H9 (cell line): Measurements from ENCODE around the gene AAMP. TPM values are rescaled to one million over a fixed set of nuclear protein-coding genes. Genes with fewer than 3 reads are reported as not detected.

ENCODE experiments used
- DNase-seq: peaks from one replicate; pipeline ENCODE4 v3.0.0-alpha.2; 2017
- H2AFZ ChIP-seq: one replicate; pipeline ENCODE4 v1.6.1; 2013; ENCODE audit warnings: mild to moderate bottlenecking, low read length, control low read depth, moderate library complexity
- H2AK5ac ChIP-seq: 2 replicates; pipeline ENCODE4 v1.6.1; 2013; ENCODE audit warnings: low read length, control low read depth, mixed read lengths; ENCODE audit not compliant: insufficient read length
- H2BK120ac ChIP-seq: one replicate; pipeline ENCODE4 v1.6.1; 2013; ENCODE audit warnings: low read depth, mild to moderate bottlenecking, low read length, control low read depth, inconsistent platforms; ENCODE audit not compliant: poor library complexity, severe bottlenecking
- H2BK12ac ChIP-seq: 2 replicates; pipeline ENCODE4 v1.6.1; 2013; ENCODE audit warnings: low read length, control low read depth, mixed read lengths, low read depth; ENCODE audit not compliant: insufficient read length
- H2BK15ac ChIP-seq: 2 replicates; pipeline ENCODE4 v1.6.1; 2013; ENCODE audit warnings: low read depth, low read length, control low read depth
- H2BK20ac ChIP-seq: one replicate; pipeline ENCODE4 v1.6.1; 2013; ENCODE audit warnings: low read depth, mild to moderate bottlenecking, low read length, control low read depth, inconsistent platforms; ENCODE audit not compliant: poor library complexity, severe bottlenecking
- H2BK5ac ChIP-seq: 2 replicates; pipeline ENCODE4 v1.6.1; 2013; ENCODE audit warnings: low read length, control low read depth, mixed read lengths; ENCODE audit not compliant: insufficient read length
- H3K14ac ChIP-seq: 2 replicates; pipeline ENCODE4 v1.6.1; 2013; ENCODE audit warnings: low read length, control low read depth; ENCODE audit not compliant: insufficient read depth
- H3K18ac ChIP-seq: 2 replicates; pipeline ENCODE4 v1.6.1; 2013; ENCODE audit warnings: low read depth, mild to moderate bottlenecking, mixed read lengths, low read length, control low read depth; ENCODE audit not compliant: insufficient read length
- H3K23ac ChIP-seq: 2 replicates; pipeline ENCODE4 v1.6.1; 2013; ENCODE audit warnings: low read length, control low read depth, mixed read lengths, low read depth; ENCODE audit not compliant: insufficient read length
- H3K23me2 ChIP-seq: 2 replicates; pipeline ENCODE4 v1.6.1; 2013; ENCODE audit warnings: low read depth, mild to moderate bottlenecking, mixed read lengths, low read length, control low read depth; ENCODE audit not compliant: insufficient read length, poor library complexity, severe bottlenecking
- H3K27ac ChIP-seq: 2 replicates; pipeline ENCODE4 v1.5.1; 2013; ENCODE audit warnings: low read length, control low read depth, mixed read lengths, low read depth; ENCODE audit not compliant: insufficient read length
- H3K27me3 ChIP-seq: 2 replicates; pipeline ENCODE4 v1.6.1; 2013; ENCODE audit warnings: low read length, control low read depth, inconsistent platforms; ENCODE audit not compliant: insufficient read depth
- H3K4ac ChIP-seq: 2 replicates; pipeline ENCODE4 v1.6.1; 2013; ENCODE audit warnings: low read depth, mild to moderate bottlenecking, control low read depth, inconsistent platforms, low read length, moderate library complexity
- H3K4me1 ChIP-seq: 2 replicates; pipeline ENCODE4 v1.6.1; 2013; ENCODE audit warnings: low read length, control low read depth, inconsistent platforms; ENCODE audit not compliant: insufficient read depth
- H3K4me2 ChIP-seq: 2 replicates; pipeline ENCODE4 v1.6.1; 2013; ENCODE audit warnings: low read length, control low read depth, mixed read lengths; ENCODE audit not compliant: insufficient read length, insufficient read depth
- H3K56ac ChIP-seq: 2 replicates; pipeline ENCODE4 v1.6.1; 2013; ENCODE audit warnings: low read depth, mild to moderate bottlenecking, mixed read lengths, low read length, control low read depth; ENCODE audit not compliant: insufficient read length
- H3K79me1 ChIP-seq: 2 replicates; pipeline ENCODE4 v1.6.1; 2013; ENCODE audit warnings: low read depth, mild to moderate bottlenecking, moderate library complexity, low read length, control low read depth, inconsistent platforms; ENCODE audit not compliant: insufficient read depth, poor library complexity, severe bottlenecking
- H3K79me2 ChIP-seq: 2 replicates; pipeline ENCODE4 v1.6.1; 2013; ENCODE audit warnings: low read length, control low read depth, inconsistent platforms; ENCODE audit not compliant: insufficient read depth
- H3K9ac ChIP-seq: 2 replicates; pipeline ENCODE4 v1.6.1; 2013; ENCODE audit warnings: low read length, control low read depth, mixed read lengths; ENCODE audit not compliant: insufficient read length; ENCODE audit errors: extremely low read depth
- H3K9me3 ChIP-seq: one replicate; pipeline ENCODE4 v1.6.1; 2013; ENCODE audit warnings: low read depth, low read length, inconsistent platforms; ENCODE audit not compliant: control insufficient read depth
- H3T11ph ChIP-seq: one replicate; pipeline ENCODE4 v1.6.1; 2013; ENCODE audit warnings: mild to moderate bottlenecking, low read length, control low read depth, inconsistent platforms
- H4K20me1 ChIP-seq: one replicate; pipeline ENCODE4 v1.6.1; 2013; ENCODE audit not compliant: control insufficient read depth, insufficient read length, insufficient read depth
- H4K5ac ChIP-seq: 2 replicates; pipeline ENCODE4 v1.6.1; 2013; ENCODE audit warnings: low read depth, mild to moderate bottlenecking, mixed read lengths, low read length, control low read depth; ENCODE audit not compliant: insufficient read length
- H4K8ac ChIP-seq: replicated peaks from 2 replicates; pipeline ENCODE4 v1.6.1; 2013; ENCODE audit warnings: low read length, control low read depth, mixed read lengths, low read depth; ENCODE audit not compliant: insufficient read length
- H4K91ac ChIP-seq: 2 replicates; pipeline ENCODE4 v1.6.1; 2013; ENCODE audit warnings: low read depth, mild to moderate bottlenecking, moderate library complexity, mixed read lengths, low read length, control low read depth; ENCODE audit not compliant: insufficient read length
- H3K27ac Mint-ChIP-seq, 3 experiments: 2 replicates in 2 of 3; 3 replicates in 1 of 3; pipeline ENCODE4 v1.8.0; 2020 to 2021; ENCODE audit warnings: mixed read lengths in 3 of 3, mild to moderate bottlenecking in 1 of 3, moderate library complexity in 1 of 3
- H3K27me3 Mint-ChIP-seq: 2 replicates; pipeline ENCODE4 v1.8.0; 2021; ENCODE audit warnings: low read depth, mild to moderate bottlenecking, moderate library complexity, mixed read lengths
- H3K36me3 Mint-ChIP-seq, 3 experiments: 2 replicates in 2 of 3; 3 replicates in 1 of 3; pipeline ENCODE4 v1.8.0; 2020 to 2021; ENCODE audit warnings: low read depth in 3 of 3, mixed read lengths in 3 of 3; ENCODE audit not compliant: insufficient read depth in 1 of 3
- H3K4me1 Mint-ChIP-seq, 2 experiments: 2 replicates each; pipeline ENCODE4 v1.8.0; 2020; ENCODE audit warnings: mixed read lengths in 2 of 2
- H3K4me3 Mint-ChIP-seq, 2 experiments: 2 replicates in 1 of 2; 3 replicates in 1 of 2; pipeline ENCODE4 v1.8.0; 2020 to 2021; ENCODE audit warnings: mild to moderate bottlenecking in 2 of 2, mixed read lengths in 2 of 2, moderate library complexity in 1 of 2
- H3K9me3 Mint-ChIP-seq, 2 experiments: 2 replicates in 1 of 2; 3 replicates in 1 of 2; pipeline ENCODE4 v1.8.0; 2020; ENCODE audit warnings: mild to moderate bottlenecking in 2 of 2, mixed read lengths in 2 of 2, moderate library complexity in 1 of 2
- WGBS: extraction: QIAGEN DNeasy Blood & Tissue Kit; methylation state at CpG from one replicate; pipeline ENCODE4 v1.1.7; 2013; ENCODE audit warnings: missing lambda C conversion rate, low lambda C conversion rate, mixed read lengths; ENCODE audit not compliant: insufficient read length; ENCODE audit errors: extremely low coverage; 5-methylcytosine and 5-hydroxymethylcytosine counted together
- total RNA-seq: library from RNA; stranded (reverse); gene quantifications from 2 replicates; pipeline ENCODE4 v1.2.1, GENCODE V29; 2021
- TF ChIP-seq, protein P1 (sequence below): fragments of 200-600 bp; sonication (generic); conservative IDR thresholded peaks from 3 replicates; pipeline ENCODE4 v1.8.0; 2021; ENCODE audit warnings: antibody characterized with exemption, mild to moderate bottlenecking

The AAMP gene
- total RNA-seq, 1 experiment from 2014 or later = 103 TPM

DNA sequence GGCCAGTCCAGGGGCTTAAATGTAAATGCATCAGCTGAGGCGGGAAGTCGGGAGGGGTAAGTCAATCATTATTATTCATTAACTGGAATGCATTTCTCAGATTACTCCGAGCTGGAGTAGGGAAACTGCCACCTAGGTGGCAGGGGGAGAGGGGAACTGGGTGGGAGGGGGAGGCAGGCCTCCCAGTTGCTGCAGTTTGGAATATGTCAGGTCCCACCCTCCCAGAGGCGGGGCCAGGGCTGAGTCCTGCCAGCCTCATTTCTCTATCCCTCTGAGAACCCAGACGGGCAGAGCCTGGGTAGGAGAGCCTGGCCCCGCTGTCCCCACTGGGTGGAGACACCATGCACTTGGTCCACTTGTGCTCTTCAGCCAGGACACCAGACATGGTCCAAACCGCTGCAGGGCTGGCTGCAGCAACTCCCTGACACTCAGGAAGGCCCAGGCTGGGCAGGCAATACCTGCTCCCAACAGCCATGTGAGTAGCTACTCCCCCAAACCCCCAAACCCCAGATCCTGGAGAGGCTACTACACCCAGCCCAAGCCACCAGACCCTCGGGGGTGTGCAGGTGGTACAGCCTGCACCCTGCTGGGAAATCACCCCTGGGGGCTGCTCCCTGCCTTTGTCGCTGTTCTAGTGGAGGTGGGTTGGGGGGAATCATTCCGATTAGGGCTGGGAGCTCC, 9.1 kb downstream of the AAMP start, which contains the start of gene GPBAR1:
Gene GPBAR1 (plus strand): TSS at position 274 of the 681 bp plus-strand sequence. CDS start 1,710 bp downstream, outside the sequence.
- Histone ChIP-seq H3K4me1 (peaks cover 4% of the 10 kb centered on the region; the same call in 1 of the 2 replicates), H3K9ac (no peak within 1 kb of the TSS), H4K8ac (no peak within 1 kb of the TSS), H3K27ac (no peak within 1 kb of the TSS), H4K91ac (no peak within 1 kb of the TSS), H3K56ac (no peak within 1 kb of the TSS), H2BK20ac (no peak within 1 kb of the TSS), H3T11ph (no peak within 1 kb of the TSS), H2BK5ac (no peak within 1 kb of the TSS), H2BK15ac (no peak within 1 kb of the TSS), H4K20me1 (no peaks in the 10 kb centered on the region), H2AK5ac (no peak within 1 kb of the TSS), H2BK120ac (no peak within 1 kb of the TSS), H2BK12ac (no peak within 1 kb of the TSS), H4K5ac (no peak within 1 kb of the TSS), H3K79me1 (no peaks in the 10 kb centered on the region), H3K14ac (peak within 1 kb of the TSS; percentile 20; the same call in 1 of the 2 replicates), H2AFZ (no peak within 1 kb of the TSS), H3K23ac (no peak within 1 kb of the TSS), H3K18ac (no peak within 1 kb of the TSS), H3K23me2 (no peaks in the 10 kb centered on the region), H3K4me2 (no peak within 1 kb of the TSS), H3K27me3 (no peaks in the 10 kb centered on the region), H3K9me3 (no peaks in the 10 kb centered on the region), H3K79me2 (no peaks in the 10 kb centered on the region), H3K4ac (no peak within 1 kb of the TSS)
- peak within 1 kb of the TSS; percentile 15 to 44; a peak in 4 of 5 replicates for H3K4me3 Mint-ChIP-seq
- H3K36me3 Mint-ChIP-seq = peaks cover 4 to 24% (median 19%) of the 10 kb centered on the region in 3 experiments
- peak within 1 kb of the TSS; percentile 76 to 92 (median 88); a peak in 4 of 7 replicates for H3K27ac Mint-ChIP-seq
- DNase-seq = peak; percentile 87
- TF ChIP-seq, protein P1, sequence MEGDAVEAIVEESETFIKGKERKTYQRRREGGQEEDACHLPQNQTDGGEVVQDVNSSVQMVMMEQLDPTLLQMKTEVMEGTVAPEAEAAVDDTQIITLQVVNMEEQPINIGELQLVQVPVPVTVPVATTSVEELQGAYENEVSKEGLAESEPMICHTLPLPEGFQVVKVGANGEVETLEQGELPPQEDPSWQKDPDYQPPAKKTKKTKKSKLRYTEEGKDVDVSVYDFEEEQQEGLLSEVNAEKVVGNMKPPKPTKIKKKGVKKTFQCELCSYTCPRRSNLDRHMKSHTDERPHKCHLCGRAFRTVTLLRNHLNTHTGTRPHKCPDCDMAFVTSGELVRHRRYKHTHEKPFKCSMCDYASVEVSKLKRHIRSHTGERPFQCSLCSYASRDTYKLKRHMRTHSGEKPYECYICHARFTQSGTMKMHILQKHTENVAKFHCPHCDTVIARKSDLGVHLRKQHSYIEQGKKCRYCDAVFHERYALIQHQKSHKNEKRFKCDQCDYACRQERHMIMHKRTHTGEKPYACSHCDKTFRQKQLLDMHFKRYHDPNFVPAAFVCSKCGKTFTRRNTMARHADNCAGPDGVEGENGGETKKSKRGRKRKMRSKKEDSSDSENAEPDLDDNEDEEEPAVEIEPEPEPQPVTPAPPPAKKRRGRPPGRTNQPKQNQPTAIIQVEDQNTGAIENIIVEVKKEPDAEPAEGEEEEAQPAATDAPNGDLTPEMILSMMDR = no peak
- H3K27me3 Mint-ChIP-seq = no peaks in the 10 kb centered on the region
- H3K9me3 Mint-ChIP-seq = no peaks in the 10 kb centered on the region
- no CpG with 5 or more reads among the region's 10 CpGs for WGBS
- peaks cover 23 to 34% of the 10 kb centered on the region in 2 experiments for H3K4me1 Mint-ChIP-seq
